ENCODE measurements around the gene CEP70.

DNA sequence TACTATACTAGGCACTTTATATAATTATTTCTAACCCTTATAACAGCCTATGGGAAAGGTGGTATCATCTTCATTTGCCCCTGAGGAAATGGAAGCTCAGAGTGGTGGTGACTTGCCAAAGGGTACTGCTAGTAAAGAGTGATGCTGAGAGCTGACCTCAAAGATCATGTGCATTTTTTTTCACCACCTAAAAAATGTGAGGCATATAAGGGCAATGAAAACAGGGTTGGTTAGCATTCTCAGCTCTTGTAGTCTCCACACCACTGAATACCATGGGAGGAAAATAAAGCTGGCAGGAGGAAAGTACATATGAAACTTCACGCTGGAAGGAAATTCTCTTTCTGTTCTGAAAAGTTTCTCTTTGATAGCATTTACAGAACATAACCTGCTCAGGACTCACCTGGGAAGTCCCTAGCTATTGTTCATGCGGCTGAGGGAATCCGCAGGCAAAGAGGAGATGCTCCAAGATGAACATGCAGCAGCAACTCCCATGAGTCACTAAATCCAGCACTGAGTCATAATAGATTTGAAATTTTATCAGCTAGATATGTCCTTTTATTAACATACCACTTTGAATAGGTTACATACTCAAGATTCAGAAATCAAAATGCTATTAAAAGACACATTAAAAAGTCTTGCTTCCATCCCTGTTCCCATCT, 31.8 kb upstream of the CEP70 start:
- TF ChIP-seq, protein P1, sequence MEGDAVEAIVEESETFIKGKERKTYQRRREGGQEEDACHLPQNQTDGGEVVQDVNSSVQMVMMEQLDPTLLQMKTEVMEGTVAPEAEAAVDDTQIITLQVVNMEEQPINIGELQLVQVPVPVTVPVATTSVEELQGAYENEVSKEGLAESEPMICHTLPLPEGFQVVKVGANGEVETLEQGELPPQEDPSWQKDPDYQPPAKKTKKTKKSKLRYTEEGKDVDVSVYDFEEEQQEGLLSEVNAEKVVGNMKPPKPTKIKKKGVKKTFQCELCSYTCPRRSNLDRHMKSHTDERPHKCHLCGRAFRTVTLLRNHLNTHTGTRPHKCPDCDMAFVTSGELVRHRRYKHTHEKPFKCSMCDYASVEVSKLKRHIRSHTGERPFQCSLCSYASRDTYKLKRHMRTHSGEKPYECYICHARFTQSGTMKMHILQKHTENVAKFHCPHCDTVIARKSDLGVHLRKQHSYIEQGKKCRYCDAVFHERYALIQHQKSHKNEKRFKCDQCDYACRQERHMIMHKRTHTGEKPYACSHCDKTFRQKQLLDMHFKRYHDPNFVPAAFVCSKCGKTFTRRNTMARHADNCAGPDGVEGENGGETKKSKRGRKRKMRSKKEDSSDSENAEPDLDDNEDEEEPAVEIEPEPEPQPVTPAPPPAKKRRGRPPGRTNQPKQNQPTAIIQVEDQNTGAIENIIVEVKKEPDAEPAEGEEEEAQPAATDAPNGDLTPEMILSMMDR (IDR thresholded peaks at IDR 0.05; ENCODE audit: low read length): no peak
- no peak for TF ChIP-seq EZH2 (IDR thresholded peaks at IDR 0.05; ENCODE audit: borderline replicate concordance, low read length)

Measured in OCI-LY1 (cell line).